Measurements from ENCODE around the gene KPNA4. TPM values are rescaled to one million over a fixed set of nuclear protein-coding genes. Genes with fewer than 3 reads are reported as not detected.

Gene KPNA4
- total RNA-seq, 5 donors from 2014 or later (not counting 1 experiment from before 2014, with no cell fraction given), result 31.9 to 53.7 (median 43.4) TPM

GRCh38 chr3:160473221-160473620, 92.2 kb downstream of the KPNA4 start:
- peaks cover 0 to 17% of the 10 kb centered on the region in 2 experiments for H3K27me3 ChIP-seq (replicated peaks in 1 of 2; ENCODE audit: control insufficient read depth in 2 of 2, extremely low read depth in 1 of 2, insufficient read depth in 2 of 2, low read length in 1 of 2)
- no peaks in the 10 kb centered on the region for H3K9me3 ChIP-seq
- ATAC-seq (replicated peaks in 1 of 4), result no peak
- no peak for DNase-seq
- H3K4me3 ChIP-seq (ENCODE audit: control insufficient read depth in 1 of 2, extremely low read depth in 1 of 2, low read length in 1 of 2), result no peak overlapping the region
- no peak overlapping the region for H3K4me3 Mint-ChIP-seq
- no peak overlapping the region for H3K27ac ChIP-seq (ENCODE audit: low read length)
- ChIA-PET CTCF (no interaction called here), POLR2A (no interaction called here)
- H3K36me3 ChIP-seq (ENCODE audit: control insufficient read depth in 2 of 2, extremely low read depth in 1 of 2, insufficient read depth in 1 of 2, low read length in 1 of 2), result no peaks in the 10 kb centered on the region
- H3K9me3 Mint-ChIP-seq, result peaks cover 10 to 16% (median 12%) of the 10 kb centered on the region in 3 donors
- no peaks in the 10 kb centered on the region for H3K4me1 ChIP-seq (ENCODE audit: control insufficient read depth in 1 of 2, extremely low read depth in 1 of 2, insufficient read depth in 2 of 2, low read length in 2 of 2)
- H3K27ac Mint-ChIP-seq, result no peak overlapping the region
- no CpG with 5 or more reads among the region's 1 CpG for WGBS (ENCODE audit: insufficient coverage)
- H3K4me1 Mint-ChIP-seq, result no peaks in the 10 kb centered on the region
- no peaks in the 10 kb centered on the region for H3K36me3 Mint-ChIP-seq
- peaks cover 5 to 11% of the 10 kb centered on the region in 2 donors for H3K27me3 Mint-ChIP-seq

- Mint-ChIP-seq H3K27ac (no peak overlapping the region), H3K4me3 (no peak overlapping the region), H3K27me3 (peaks cover 5 to 11% of the 10 kb centered on the region in 2 donors), H3K36me3 (no peaks in the 10 kb centered on the region), H3K9me3 (peaks cover 10 to 16% (median 12%) of the 10 kb centered on the region in 3 donors), H3K4me1 (no peaks in the 10 kb centered on the region)
- Histone ChIP-seq H3K27me3 (replicated peaks in 1 of 2; ENCODE audit: control insufficient read depth in 2 of 2, extremely low read depth in 1 of 2, insufficient read depth in 2 of 2, low read length in 1 of 2) (peaks cover 0 to 14% of the 10 kb centered on the region in 2 experiments), H3K36me3 (ENCODE audit: control insufficient read depth in 2 of 2, extremely low read depth in 1 of 2, insufficient read depth in 1 of 2, low read length in 1 of 2) (no peaks in the 10 kb centered on the region), H3K4me3 (ENCODE audit: control insufficient read depth in 1 of 2, extremely low read depth in 1 of 2, low read length in 1 of 2) (no peak overlapping the region), H3K9me3 (no peaks in the 10 kb centered on the region), H3K4me1 (ENCODE audit: control insufficient read depth in 1 of 2, extremely low read depth in 1 of 2, insufficient read depth in 2 of 2, low read length in 2 of 2) (no peaks in the 10 kb centered on the region), H3K27ac (ENCODE audit: low read length) (no peak overlapping the region)
- ChIA-PET CTCF (no interaction called here), POLR2A (no interaction called here)
- WGBS (ENCODE audit: insufficient coverage), result no CpG with 5 or more reads among the region's 2 CpGs
- DNase-seq (no peak), ATAC-seq (replicated peaks in 1 of 4) (no peak)
These were observed 93.0 kb downstream of the KPNA4 start for GRCh38 chr3:160472344-160472743.

- Mint-ChIP-seq H3K9me3 (peaks cover 10 to 16% (median 12%) of the 10 kb centered on the region in 3 donors), H3K27ac (no peak overlapping the region), H3K4me1 (no peaks in the 10 kb centered on the region), H3K4me3 (no peak overlapping the region), H3K27me3 (peaks cover 5 to 14% of the 10 kb centered on the region in 2 donors), H3K36me3 (no peaks in the 10 kb centered on the region)
- peaks cover 0 to 14% of the 10 kb centered on the region in 2 experiments for H3K27me3 ChIP-seq (replicated peaks in 1 of 2; ENCODE audit: control insufficient read depth in 2 of 2, extremely low read depth in 1 of 2, insufficient read depth in 2 of 2, low read length in 1 of 2)
- H3K36me3 ChIP-seq (ENCODE audit: control insufficient read depth in 2 of 2, extremely low read depth in 1 of 2, insufficient read depth in 1 of 2, low read length in 1 of 2), result no peaks in the 10 kb centered on the region
- no peak for DNase-seq
- H3K9me3 ChIP-seq, result no peaks in the 10 kb centered on the region
- ChIA-PET POLR2A (no interaction called here), CTCF (no interaction called here)
- WGBS (ENCODE audit: insufficient coverage), result no CpG with 5 or more reads among the region's 2 CpGs
- no peaks in the 10 kb centered on the region for H3K4me1 ChIP-seq (ENCODE audit: control insufficient read depth in 1 of 2, extremely low read depth in 1 of 2, insufficient read depth in 2 of 2, low read length in 2 of 2)
- H3K4me3 ChIP-seq (ENCODE audit: control insufficient read depth in 1 of 2, extremely low read depth in 1 of 2, low read length in 1 of 2), result no peak overlapping the region
- no peak for ATAC-seq (replicated peaks in 1 of 4)
- no peak overlapping the region for H3K27ac ChIP-seq (ENCODE audit: low read length)
These were observed 93.5 kb downstream of the KPNA4 start for GRCh38 chr3:160471892-160472291.

- Histone ChIP-seq H3K27ac (ENCODE audit: low read length) (no peak overlapping the region), H3K9me3 (no peaks in the 10 kb centered on the region), H3K4me3 (ENCODE audit: control insufficient read depth in 1 of 2, extremely low read depth in 1 of 2, low read length in 1 of 2) (no peak overlapping the region), H3K4me1 (ENCODE audit: control insufficient read depth in 1 of 2, extremely low read depth in 1 of 2, insufficient read depth in 2 of 2, low read length in 2 of 2) (no peaks in the 10 kb centered on the region), H3K36me3 (ENCODE audit: control insufficient read depth in 2 of 2, extremely low read depth in 1 of 2, insufficient read depth in 1 of 2, low read length in 1 of 2) (no peaks in the 10 kb centered on the region), H3K27me3 (replicated peaks in 1 of 2; ENCODE audit: control insufficient read depth in 2 of 2, extremely low read depth in 1 of 2, insufficient read depth in 2 of 2, low read length in 1 of 2) (peaks cover 0 to 10% of the 10 kb centered on the region in 2 experiments)
- peaks cover 5 to 15% of the 10 kb centered on the region in 2 donors for H3K27me3 Mint-ChIP-seq
- WGBS (ENCODE audit: insufficient coverage), result 85% methylated on average over 4 of the region's 5 CpGs
- ATAC-seq (replicated peaks in 1 of 4) (no peak), DNase-seq (no peak)
- no peaks in the 10 kb centered on the region for H3K36me3 Mint-ChIP-seq
- H3K9me3 Mint-ChIP-seq, result peaks cover 10 to 16% (median 12%) of the 10 kb centered on the region in 3 donors
- no peak overlapping the region for H3K27ac Mint-ChIP-seq
- ChIA-PET POLR2A (no interaction called here), CTCF (no interaction called here)
- H3K4me1 Mint-ChIP-seq, result no peaks in the 10 kb centered on the region
- no peak overlapping the region for H3K4me3 Mint-ChIP-seq
These were observed 95.2 kb downstream of the KPNA4 start for GRCh38 chr3:160470181-160470580.

GRCh38 chr3:160464971-160465370, 100.4 kb downstream of the KPNA4 start:
- no peak overlapping the region for H3K27ac Mint-ChIP-seq
- no peak for ATAC-seq (replicated peaks in 1 of 4)
- ChIA-PET CTCF (no interaction called here), POLR2A (no interaction called here)
- Histone ChIP-seq H3K27ac (ENCODE audit: low read length) (no peak overlapping the region), H3K4me3 (ENCODE audit: control insufficient read depth in 1 of 2, extremely low read depth in 1 of 2, low read length in 1 of 2) (no peak overlapping the region), H3K9me3 (no peaks in the 10 kb centered on the region), H3K27me3 (replicated peaks in 1 of 2; ENCODE audit: control insufficient read depth in 2 of 2, extremely low read depth in 1 of 2, insufficient read depth in 2 of 2, low read length in 1 of 2) (peaks cover 0 to 17% of the 10 kb centered on the region in 2 experiments), H3K4me1 (ENCODE audit: control insufficient read depth in 1 of 2, extremely low read depth in 1 of 2, insufficient read depth in 2 of 2, low read length in 2 of 2) (no peaks in the 10 kb centered on the region), H3K36me3 (ENCODE audit: control insufficient read depth in 2 of 2, extremely low read depth in 1 of 2, insufficient read depth in 1 of 2, low read length in 1 of 2) (no peaks in the 10 kb centered on the region)
- H3K27me3 Mint-ChIP-seq, result peaks cover 10 to 21% of the 10 kb centered on the region in 2 donors
- no peak overlapping the region for H3K4me3 Mint-ChIP-seq
- no peak for DNase-seq
- peaks cover 5 to 6% (median 6%) of the 10 kb centered on the region in 3 donors for H3K9me3 Mint-ChIP-seq
- H3K36me3 Mint-ChIP-seq, result no peaks in the 10 kb centered on the region
- WGBS (ENCODE audit: insufficient coverage), result no CpG with 5 or more reads among the region's 1 CpG
- no peaks in the 10 kb centered on the region for H3K4me1 Mint-ChIP-seq

GRCh38 chr3:160464321-160464720, 101.0 kb downstream of the KPNA4 start:
- no peaks in the 10 kb centered on the region for H3K9me3 ChIP-seq
- ATAC-seq (replicated peaks in 1 of 4) (no peak), DNase-seq (no peak)
- H3K4me3 ChIP-seq (ENCODE audit: control insufficient read depth in 1 of 2, extremely low read depth in 1 of 2, low read length in 1 of 2), result no peak overlapping the region
- WGBS (ENCODE audit: insufficient coverage), result no CpG with 5 or more reads among the region's 2 CpGs
- H3K36me3 ChIP-seq (ENCODE audit: control insufficient read depth in 2 of 2, extremely low read depth in 1 of 2, insufficient read depth in 1 of 2, low read length in 1 of 2), result no peaks in the 10 kb centered on the region
- no peak overlapping the region for H3K4me3 Mint-ChIP-seq
- no peak overlapping the region for H3K27ac Mint-ChIP-seq
- H3K27ac ChIP-seq (ENCODE audit: low read length), result no peak overlapping the region
- H3K4me1 Mint-ChIP-seq, result no peaks in the 10 kb centered on the region
- H3K9me3 Mint-ChIP-seq, result no peaks in the 10 kb centered on the region
- no peaks in the 10 kb centered on the region for H3K4me1 ChIP-seq (ENCODE audit: control insufficient read depth in 1 of 2, extremely low read depth in 1 of 2, insufficient read depth in 2 of 2, low read length in 2 of 2)
- H3K27me3 Mint-ChIP-seq, result peaks cover 10 to 16% of the 10 kb centered on the region in 2 donors
- ChIA-PET POLR2A (no interaction called here), CTCF (no interaction called here)
- peaks cover 0 to 20% of the 10 kb centered on the region in 2 experiments for H3K27me3 ChIP-seq (replicated peaks in 1 of 2; ENCODE audit: control insufficient read depth in 2 of 2, extremely low read depth in 1 of 2, insufficient read depth in 2 of 2, low read length in 1 of 2)
- H3K36me3 Mint-ChIP-seq, result no peaks in the 10 kb centered on the region

GRCh38 chr3:160460033-160460432, 105.3 kb downstream of the KPNA4 start:
- ATAC-seq (replicated peaks in 1 of 4) (no peak), DNase-seq (no peak)
- Mint-ChIP-seq H3K4me1 (no peaks in the 10 kb centered on the region), H3K27me3 (peaks cover 9 to 10% of the 10 kb centered on the region in 2 donors), H3K4me3 (no peak overlapping the region), H3K27ac (no peak overlapping the region), H3K9me3 (no peaks in the 10 kb centered on the region), H3K36me3 (no peaks in the 10 kb centered on the region)
- CTCF ChIA-PET, result interaction anchor here in 1 of 2 donors (0.6 kb wide), 1 partner anchor 25 kb away, joined by 9 read pairs; no protein-coding TSS in a partner anchor
- POLR2A ChIA-PET, result interaction anchor here in 1 of 2 donors (0.7 kb wide), 1 partner anchor 10 kb away, joined by 3 read pairs; the partner anchor contains the start of gene TRIM59
- Histone ChIP-seq H3K27me3 (replicated peaks in 1 of 2; ENCODE audit: control insufficient read depth in 2 of 2, extremely low read depth in 1 of 2, insufficient read depth in 2 of 2, low read length in 1 of 2) (peaks cover 0 to 20% of the 10 kb centered on the region in 2 experiments), H3K9me3 (no peaks in the 10 kb centered on the region), H3K4me1 (ENCODE audit: control insufficient read depth in 1 of 2, extremely low read depth in 1 of 2, insufficient read depth in 2 of 2, low read length in 2 of 2) (no peaks in the 10 kb centered on the region), H3K27ac (ENCODE audit: low read length) (no peak overlapping the region), H3K4me3 (ENCODE audit: control insufficient read depth in 1 of 2, extremely low read depth in 1 of 2, low read length in 1 of 2) (no peak overlapping the region), H3K36me3 (ENCODE audit: control insufficient read depth in 2 of 2, extremely low read depth in 1 of 2, insufficient read depth in 1 of 2, low read length in 1 of 2) (no peaks in the 10 kb centered on the region)
- no CpG with 5 or more reads among the region's 3 CpGs for WGBS (ENCODE audit: insufficient coverage)

Measured in T-cell (primary cell).